Natural killer cell (primary cell): ENCODE data around the gene ISG15. TPM values are rescaled to one million over a fixed set of nuclear protein-coding genes. Genes with fewer than 3 reads are reported as not detected.
A peak's percentile ranks its signal among the peaks of the same experiment; 100 is the strongest.

ENCODE experiments used
- ATAC-seq, 3 donors: fragments of 150-1000 bp in 2 of 3; fragments of 200-7000 bp in 1 of 3; cut with Tn5 transposase; 1 replicate in 1 of 3; 2 replicates in 2 of 3; pipeline ENCODE4 v1.10.0; 2021; ENCODE audit warnings: mild to moderate bottlenecking in 2 of 3, moderate library complexity in 2 of 3
- DNase-seq, 2 donors: peaks; one replicate each; pipeline versions ENCODE4 v3.0.0 to v3.0.0-alpha.2; 2013 to 2021; ENCODE audit warnings: mixed read lengths in 1 of 2
- H3K27ac ChIP-seq: one replicate; pipeline ENCODE4 v1.5.1; 2013; ENCODE audit warnings: mild to moderate bottlenecking, low read length
- H3K27me3 ChIP-seq: one replicate; pipeline ENCODE4 v1.6.1; 2013; ENCODE audit warnings: low read length; ENCODE audit not compliant: control insufficient read depth, insufficient read depth
- H3K36me3 ChIP-seq: one replicate; pipeline ENCODE4 v1.6.1; 2013; ENCODE audit warnings: low read length; ENCODE audit not compliant: control insufficient read depth, insufficient read depth
- H3K4me1 ChIP-seq: one replicate; pipeline ENCODE4 v1.6.1; 2013; ENCODE audit warnings: low read length; ENCODE audit not compliant: control insufficient read depth, insufficient read depth
- H3K4me3 ChIP-seq: one replicate; pipeline ENCODE4 v1.5.1; 2013; ENCODE audit warnings: low read length
- H3K9me3 ChIP-seq: one replicate; pipeline ENCODE4 v1.6.1; 2013; ENCODE audit warnings: low read length; ENCODE audit not compliant: control insufficient read depth, insufficient read depth
- H3K27ac Mint-ChIP-seq, 2 donors: one replicate each; pipeline ENCODE4 v1.8.0; 2022; ENCODE audit warnings: mild to moderate bottlenecking in 2 of 2, mixed read lengths in 2 of 2, moderate library complexity in 1 of 2
- H3K27me3 Mint-ChIP-seq, 2 donors: one replicate each; pipeline ENCODE4 v1.8.0; 2022; ENCODE audit warnings: low read depth in 2 of 2, mixed read lengths in 2 of 2
- H3K36me3 Mint-ChIP-seq: one replicate; pipeline ENCODE4 v1.8.0; 2022; ENCODE audit warnings: mixed read lengths
- H3K4me1 Mint-ChIP-seq, 2 donors: one replicate each; pipeline ENCODE4 v1.8.0; 2022; ENCODE audit warnings: mixed read lengths in 2 of 2
- H3K4me3 Mint-ChIP-seq: one replicate; pipeline ENCODE4 v1.8.0; 2022; ENCODE audit warnings: mild to moderate bottlenecking, moderate library complexity, mixed read lengths
- H3K9me3 Mint-ChIP-seq, 2 donors: one replicate each; pipeline ENCODE4 v1.8.0; 2022; ENCODE audit warnings: mixed read lengths in 2 of 2
- WGBS: methylation state at CpG from one replicate; pipeline ENCODE4 v1.1.7; 2013; ENCODE audit warnings: missing lambda C conversion rate; ENCODE audit not compliant: insufficient coverage; 5-methylcytosine and 5-hydroxymethylcytosine counted together
- intact Hi-C: fragments of 100-400 bp; cut with micrococcal nuclease; formaldehyde crosslinking; loops from one replicate; pipeline ENCODE4 v1.14.2; 2022
- total RNA-seq, 4 donors: library from RNA; stranded (reverse); fragments of 120-200 nt in 1 of 4; gene quantifications; one replicate each; pipeline versions ENCODE4 v1.2.3 to v1.2.4, GENCODE V29; 2013 to 2022
- TF ChIP-seq, protein P1 (sequence below): fragments of 200-600 bp; IDR thresholded peaks from one replicate; pipeline ENCODE4 v1.8.0; 2022; ENCODE audit warnings: antibody characterized with exemption

Gene ISG15
- total RNA-seq, 3 donors from 2014 or later (not counting 1 experiment from before 2014, with no cell fraction given) = 17.0 to 56.9 (median 50.2) TPM

- peak overlapping the region; percentile 7 for H3K4me3 ChIP-seq
- intact Hi-C loops = no loop called here
- no peaks in the 10 kb centered on the region for H3K36me3 Mint-ChIP-seq
- TF ChIP-seq, protein P1, sequence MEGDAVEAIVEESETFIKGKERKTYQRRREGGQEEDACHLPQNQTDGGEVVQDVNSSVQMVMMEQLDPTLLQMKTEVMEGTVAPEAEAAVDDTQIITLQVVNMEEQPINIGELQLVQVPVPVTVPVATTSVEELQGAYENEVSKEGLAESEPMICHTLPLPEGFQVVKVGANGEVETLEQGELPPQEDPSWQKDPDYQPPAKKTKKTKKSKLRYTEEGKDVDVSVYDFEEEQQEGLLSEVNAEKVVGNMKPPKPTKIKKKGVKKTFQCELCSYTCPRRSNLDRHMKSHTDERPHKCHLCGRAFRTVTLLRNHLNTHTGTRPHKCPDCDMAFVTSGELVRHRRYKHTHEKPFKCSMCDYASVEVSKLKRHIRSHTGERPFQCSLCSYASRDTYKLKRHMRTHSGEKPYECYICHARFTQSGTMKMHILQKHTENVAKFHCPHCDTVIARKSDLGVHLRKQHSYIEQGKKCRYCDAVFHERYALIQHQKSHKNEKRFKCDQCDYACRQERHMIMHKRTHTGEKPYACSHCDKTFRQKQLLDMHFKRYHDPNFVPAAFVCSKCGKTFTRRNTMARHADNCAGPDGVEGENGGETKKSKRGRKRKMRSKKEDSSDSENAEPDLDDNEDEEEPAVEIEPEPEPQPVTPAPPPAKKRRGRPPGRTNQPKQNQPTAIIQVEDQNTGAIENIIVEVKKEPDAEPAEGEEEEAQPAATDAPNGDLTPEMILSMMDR = peak; percentile 2
- H3K27ac Mint-ChIP-seq = no peak overlapping the region
- H3K9me3 ChIP-seq = no peaks in the 10 kb centered on the region
- DNase-seq = peak; percentile 79 to 90
- peaks cover 47% of the 10 kb centered on the region for H3K27me3 ChIP-seq
- H3K4me1 Mint-ChIP-seq = peaks cover 0 to 18% of the 10 kb centered on the region in 2 donors
- H3K36me3 ChIP-seq = no peaks in the 10 kb centered on the region
- no peak overlapping the region for H3K27ac ChIP-seq
- H3K9me3 Mint-ChIP-seq = no peaks in the 10 kb centered on the region
- H3K4me3 Mint-ChIP-seq = peak overlapping the region; percentile 25
- H3K4me1 ChIP-seq = peaks cover 31% of the 10 kb centered on the region
- WGBS = 3% methylated on average over 69 of the region's 69 CpGs
- H3K27me3 Mint-ChIP-seq = peaks cover 7 to 33% of the 10 kb centered on the region in 2 donors
- ATAC-seq = peak; percentile 60 to 82 (median 70)
Observed at GRCh38 chr1:1059494-1060280, 46.4 kb downstream of the ISG15 start.

GRCh38 chr1:1060281-1061000 is 47.1 kb downstream of the ISG15 start:
- H3K27me3 Mint-ChIP-seq = peaks cover 7 to 33% of the 10 kb centered on the region in 2 donors
- peak overlapping the region; percentile 25 for H3K4me3 Mint-ChIP-seq
- peaks cover 31% of the 10 kb centered on the region for H3K4me1 ChIP-seq
- H3K4me1 Mint-ChIP-seq = peaks cover 0 to 18% of the 10 kb centered on the region in 2 donors
- no peaks in the 10 kb centered on the region for H3K36me3 Mint-ChIP-seq
- no peak for ATAC-seq
- intact Hi-C loops = no loop called here
- no peak overlapping the region for H3K27ac Mint-ChIP-seq
- H3K9me3 Mint-ChIP-seq = no peaks in the 10 kb centered on the region
- H3K9me3 ChIP-seq = no peaks in the 10 kb centered on the region
- TF ChIP-seq, protein P1 = no peak
- no peak overlapping the region for H3K4me3 ChIP-seq
- DNase-seq = no peak
- peaks cover 47% of the 10 kb centered on the region for H3K27me3 ChIP-seq
- H3K27ac ChIP-seq = no peak overlapping the region
- WGBS = 56% methylated on average over 37 of the region's 38 CpGs
- no peaks in the 10 kb centered on the region for H3K36me3 ChIP-seq

GRCh38 chr1:1061682-1062345 is 48.5 kb downstream of the ISG15 start:
- 52% methylated on average over 16 of the region's 18 CpGs for WGBS
- no peaks in the 10 kb centered on the region for H3K9me3 Mint-ChIP-seq
- DNase-seq (no peak), ATAC-seq (no peak)
- intact Hi-C loops = no loop called here
- no peak overlapping the region for H3K27ac Mint-ChIP-seq
- peaks cover 0 to 18% of the 10 kb centered on the region in 2 donors for H3K4me1 Mint-ChIP-seq
- Histone ChIP-seq H3K27me3 (peaks cover 47% of the 10 kb centered on the region), H3K36me3 (no peaks in the 10 kb centered on the region), H3K27ac (no peak overlapping the region), H3K4me3 (no peak overlapping the region), H3K4me1 (peaks cover 31% of the 10 kb centered on the region), H3K9me3 (no peaks in the 10 kb centered on the region)
- no peak overlapping the region for H3K4me3 Mint-ChIP-seq
- H3K27me3 Mint-ChIP-seq = peaks cover 7 to 33% of the 10 kb centered on the region in 2 donors
- TF ChIP-seq, protein P1 = no peak
- no peaks in the 10 kb centered on the region for H3K36me3 Mint-ChIP-seq
